Midbrain (tissue), 1 donor: ENCODE measurements around the gene DSG3.
"Not testable (repeated sequence)": the region's sequence is repeated elsewhere in the genome, so short reads cannot be mapped to it uniquely, and the experiment has no call there.

ENCODE experiments used
- DNase-seq: peaks from one replicate; lab custom pipeline; 2025; lab: John Stamatoyannopoulos, UW

The DSG3 gene

DNA sequence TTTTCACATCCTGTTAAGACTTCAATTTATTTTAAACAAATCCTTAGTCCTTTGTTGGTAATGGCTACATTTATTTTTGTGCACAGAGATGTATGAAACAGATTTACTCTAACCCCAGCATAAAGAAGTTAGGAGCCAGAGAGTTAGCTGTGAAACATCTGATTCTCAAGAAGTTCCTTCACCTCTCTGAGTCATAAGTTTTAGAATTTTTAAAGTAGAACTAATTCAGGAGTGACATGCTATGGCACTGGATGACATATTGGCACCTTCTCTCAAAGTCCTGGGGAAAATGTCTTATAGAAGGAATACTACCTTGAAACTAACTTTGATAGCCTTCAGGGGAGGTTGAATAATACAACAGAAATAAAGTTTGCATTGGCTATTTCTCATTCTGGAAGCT lies 44.0 kb downstream of the DSG3 start:
- DNase-seq, result no peak

DNA sequence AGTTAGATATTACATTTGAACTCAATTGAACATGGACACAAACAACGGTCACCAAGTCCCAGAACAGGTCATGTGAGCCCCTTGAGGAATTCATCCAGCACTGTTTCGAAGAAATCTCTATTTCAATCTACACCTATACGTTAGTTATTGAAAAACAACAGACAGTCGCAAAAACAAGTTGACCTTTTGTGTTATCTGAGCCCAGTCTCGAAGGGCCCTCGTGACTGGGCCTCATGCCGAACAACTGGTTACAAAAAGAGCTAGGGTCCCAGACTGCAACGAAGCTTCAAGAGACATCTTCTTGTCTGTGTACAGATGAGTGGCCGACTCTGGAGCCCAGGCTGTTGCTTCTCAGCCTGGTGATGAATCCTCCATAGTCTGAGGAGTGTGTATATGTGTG lies 45.1 kb downstream of the DSG3 start:
- DNase-seq, result no peak

DNA sequence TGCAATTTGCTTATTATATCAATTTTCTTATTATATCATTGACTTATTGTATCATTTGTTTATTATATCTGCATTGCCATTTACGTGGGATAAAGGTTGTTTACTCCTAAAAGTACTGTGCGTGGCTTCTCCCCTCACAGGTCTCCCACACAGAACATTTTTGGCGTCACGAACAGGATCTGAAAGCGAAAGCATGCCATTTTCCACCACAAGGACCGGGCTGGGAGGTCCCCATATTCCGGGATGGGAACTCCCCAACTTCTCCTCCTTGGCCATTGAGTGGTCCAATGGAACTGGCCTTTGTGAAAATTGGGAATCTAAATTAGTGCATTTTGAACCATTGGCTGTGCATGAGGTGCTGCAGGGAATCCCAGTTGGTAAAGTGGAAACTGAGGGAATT lies 45.6 kb downstream of the DSG3 start:
- no peak for DNase-seq

- DNase-seq, result no peak
Observed at GRCh38 chr18:31493941-31494340, 46.4 kb downstream of the DSG3 start.

DNA sequence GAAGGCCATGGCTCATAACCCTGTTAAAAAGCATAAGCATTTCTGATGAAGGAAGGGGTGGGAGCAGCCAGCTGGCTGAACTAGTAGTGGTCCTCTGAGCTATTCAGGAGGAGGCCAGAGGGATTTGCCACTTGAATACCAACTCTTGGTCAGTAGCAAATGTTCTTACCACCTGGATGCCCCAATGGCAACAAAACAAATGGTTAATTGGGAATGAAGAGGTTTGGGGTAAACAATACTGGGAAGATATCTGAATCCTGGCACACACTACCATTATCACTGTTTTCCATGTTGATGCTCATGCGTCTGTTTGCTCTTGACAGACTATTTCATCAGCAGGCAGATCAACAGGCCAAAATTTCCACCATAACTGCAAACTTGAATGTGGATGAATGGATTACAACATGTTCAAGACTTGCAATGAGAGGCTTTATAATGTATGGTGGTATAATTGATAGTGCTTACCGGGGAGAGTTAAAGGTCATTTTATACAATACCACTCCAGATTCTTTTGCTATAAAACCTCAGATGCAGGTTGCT lies 47.2 kb downstream of the DSG3 start:
- not testable (repeated sequence) for DNase-seq

GRCh38 chr18:31497404-31497835 lies 49.9 kb downstream of the DSG3 start:
- DNase-seq, result no peak

- no peak for DNase-seq
Observed at GRCh38 chr18:31497836-31498573, 50.5 kb downstream of the DSG3 start, which contains the start of gene DSG2. Gene DSG2, plus strand, starts transcription at chr18:31498177. Its CDS starts 75 bp downstream, at chr18:31498252.

GRCh38 chr18:31498574-31499524 lies 51.3 kb downstream of the DSG3 start:
- no peak for DNase-seq

DNA sequence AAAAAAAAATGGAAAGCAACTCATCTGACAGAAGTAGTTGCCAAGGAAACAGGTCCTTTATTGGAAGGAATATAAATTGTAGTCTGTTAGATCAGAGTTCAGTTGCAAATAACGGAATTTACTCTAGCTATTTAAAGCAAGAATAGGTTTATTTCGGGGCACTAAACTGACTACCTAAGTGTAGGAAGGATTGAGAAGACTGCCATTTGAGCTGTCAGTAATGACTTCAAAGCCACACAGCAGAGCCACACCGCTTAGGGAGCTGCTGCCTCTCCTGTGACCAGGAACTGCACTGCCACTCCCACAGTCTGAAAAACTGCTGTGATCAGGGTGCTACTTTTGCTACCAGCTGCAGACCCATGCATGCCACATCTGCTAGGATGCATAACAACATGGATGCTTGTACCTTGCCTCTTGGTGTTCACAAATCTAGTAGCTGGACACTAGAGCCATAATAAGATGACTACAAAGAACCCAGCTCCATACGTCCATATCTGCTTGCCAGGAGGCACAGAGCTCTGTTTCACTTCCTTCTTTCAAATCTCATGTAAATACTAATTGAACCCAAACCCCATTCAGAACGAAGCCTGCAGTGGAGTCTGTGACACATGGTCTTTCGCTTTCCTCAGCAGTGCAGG lies 52.6 kb downstream of the DSG3 start:
- DNase-seq, result no peak

DNA sequence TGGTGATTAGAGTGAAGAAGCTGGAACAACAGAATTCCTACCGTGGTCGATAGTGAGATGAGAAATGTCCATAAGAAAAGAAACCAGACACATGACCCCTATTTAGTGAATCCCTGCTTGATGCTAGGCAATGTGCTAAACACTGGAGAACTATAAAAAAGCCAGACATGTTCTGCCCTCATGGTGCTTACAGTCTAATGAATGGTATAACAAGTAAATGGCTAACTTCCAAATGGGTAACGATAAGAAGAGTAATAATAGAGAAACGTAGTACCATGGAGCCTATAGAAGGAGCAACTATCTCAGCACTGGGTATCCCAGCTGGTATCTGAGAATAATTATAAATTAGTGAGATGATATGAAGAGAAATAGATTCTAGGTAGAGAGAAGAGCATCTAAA lies 55.5 kb downstream of the DSG3 start:
- DNase-seq, result no peak

DNA sequence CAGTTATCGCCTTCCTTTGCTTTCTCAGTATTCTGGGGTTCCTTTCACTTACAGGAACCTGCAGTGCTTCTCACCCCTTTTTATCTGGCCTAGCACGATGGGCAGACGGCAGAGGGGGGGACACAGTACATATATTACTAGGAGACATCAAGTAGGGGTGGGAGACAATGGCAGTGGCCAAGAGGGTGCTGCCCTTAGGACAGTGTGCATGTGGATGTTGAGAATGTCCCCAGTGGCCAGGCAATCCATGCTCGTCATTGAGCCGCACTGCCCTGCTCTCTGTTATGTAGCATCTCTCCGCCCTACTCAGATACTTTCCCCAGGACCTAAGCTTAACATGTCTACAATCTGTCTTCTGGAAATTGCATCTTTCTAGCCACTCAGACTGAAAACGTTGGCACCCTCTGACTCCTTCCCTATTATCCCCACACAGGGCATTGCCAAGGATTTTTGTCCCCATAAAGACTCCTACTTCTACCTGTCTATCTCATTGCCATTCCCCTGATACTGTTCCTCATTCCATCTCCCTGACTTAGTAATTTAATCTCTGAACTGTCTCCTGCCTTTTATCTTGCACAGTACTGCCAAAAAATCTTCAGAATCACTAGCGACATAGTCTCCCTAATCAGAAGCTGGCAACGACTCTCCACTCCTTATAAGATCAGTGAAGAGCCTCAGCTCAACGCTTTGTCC lies 57.1 kb downstream of the DSG3 start:
- DNase-seq, result no peak

- no peak for DNase-seq
Observed at GRCh38 chr18:31505156-31505555, 57.6 kb downstream of the DSG3 start.

DNA sequence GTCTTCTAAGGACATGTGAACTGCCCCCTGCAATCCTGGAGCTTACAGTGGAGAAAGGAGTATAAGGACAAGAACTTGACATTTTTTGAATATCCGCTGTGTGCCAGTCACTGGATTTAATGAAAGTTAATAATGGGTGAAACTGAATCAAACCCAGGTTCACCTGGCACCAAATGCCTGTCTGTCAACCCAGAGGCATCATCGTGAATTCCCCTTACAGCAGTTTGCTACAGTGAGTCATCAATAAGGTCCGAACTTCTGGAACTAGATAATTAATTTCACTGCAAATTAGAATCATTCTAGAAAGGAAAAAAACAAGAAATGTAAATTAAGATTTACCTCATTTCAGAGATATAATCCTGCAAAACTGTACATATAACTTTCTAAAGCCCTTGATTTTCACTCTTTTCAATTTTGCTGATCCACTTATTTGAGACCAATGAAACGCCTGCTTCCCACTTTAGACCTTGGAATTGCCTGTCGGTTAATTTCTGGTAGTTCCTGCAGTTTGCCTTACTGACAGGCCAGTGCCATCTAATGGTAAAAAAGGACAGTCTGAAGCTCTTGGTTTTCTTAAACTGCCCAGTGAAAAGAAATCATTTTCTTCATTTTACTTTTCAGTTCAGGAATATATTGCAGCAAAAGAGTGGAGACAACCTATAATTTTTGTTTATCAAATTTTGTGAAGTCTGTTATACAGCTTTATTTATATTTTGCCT lies 58.6 kb downstream of the DSG3 start:
- no peak for DNase-seq

DNA sequence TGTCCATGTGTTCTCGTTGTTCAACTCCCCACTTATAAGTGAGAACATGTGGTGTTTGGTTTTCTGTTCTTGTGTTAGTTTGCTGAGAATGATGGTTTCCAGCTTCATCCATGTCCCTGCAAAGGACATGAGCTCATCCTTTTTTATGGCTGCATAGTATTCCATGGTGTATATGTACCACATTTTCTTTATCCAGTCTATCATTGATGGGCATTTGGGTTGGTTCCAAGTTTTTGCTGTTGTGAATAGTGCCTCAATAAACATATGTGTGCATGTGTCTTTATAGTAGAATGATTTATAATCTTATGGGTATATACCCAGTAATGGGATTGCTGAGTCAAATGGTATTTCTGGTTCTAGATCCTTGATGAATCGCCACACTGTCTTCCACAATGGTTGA lies 59.6 kb downstream of the DSG3 start:
- not testable (repeated sequence) for DNase-seq

- DNase-seq, result no peak
Observed at GRCh38 chr18:31508781-31509180, 61.2 kb downstream of the DSG3 start.

- no peak for DNase-seq
Observed at GRCh38 chr18:31509571-31509970, 62.0 kb downstream of the DSG3 start.

DNA sequence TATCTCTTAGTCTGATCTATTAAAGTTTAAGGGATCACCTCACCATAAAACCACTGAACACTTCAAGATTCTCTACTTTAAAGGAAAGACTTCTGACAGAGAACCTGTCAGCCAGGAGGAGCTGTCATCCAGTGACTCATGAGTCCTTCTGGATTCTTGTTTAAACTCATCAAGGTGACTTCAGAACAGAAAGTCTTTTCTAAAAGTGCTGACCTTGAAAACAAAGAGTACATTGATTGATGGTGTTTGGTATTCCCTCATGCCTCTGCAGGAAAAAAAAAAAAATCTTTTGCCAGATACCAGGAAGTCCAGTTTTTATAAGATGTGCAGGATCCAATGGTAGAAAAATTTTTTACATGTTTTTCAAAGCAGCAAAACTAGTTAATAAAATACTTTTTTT lies 62.8 kb downstream of the DSG3 start:
- DNase-seq, result no peak

GRCh38 chr18:31511098-31511497 lies 63.6 kb downstream of the DSG3 start:
- DNase-seq, result no peak

DNA sequence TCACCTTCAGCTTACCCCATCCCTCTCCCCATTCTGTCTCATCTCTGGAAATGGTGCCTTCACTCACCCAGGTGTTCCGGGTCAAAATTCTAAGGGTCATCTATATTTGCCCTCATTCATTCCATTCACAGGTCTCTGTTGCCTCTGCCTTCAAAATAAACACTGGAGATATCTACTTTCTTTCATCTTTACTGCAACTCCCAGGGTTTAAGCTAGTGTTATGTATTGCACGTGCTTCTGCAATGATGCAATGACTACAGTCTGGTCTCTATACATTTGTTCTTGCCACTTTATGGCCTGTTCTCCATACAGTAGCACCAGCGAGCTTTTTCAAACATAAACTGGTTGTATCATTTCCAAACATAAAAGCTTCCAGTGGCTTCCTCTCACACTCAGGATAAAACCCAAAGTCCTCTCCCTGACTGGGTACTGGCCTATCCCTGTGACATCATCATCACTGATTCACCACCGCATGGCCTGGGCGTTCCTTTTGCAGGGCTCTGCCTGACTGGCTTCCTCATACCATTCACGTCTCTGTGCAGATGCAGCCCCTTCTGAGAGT lies 64.7 kb downstream of the DSG3 start:
- DNase-seq, result no peak

- no peak for DNase-seq
Observed at GRCh38 chr18:31513189-31513935, 65.8 kb downstream of the DSG3 start.
